OCI-LY1 (cell line): ENCODE results near the gene FBP2.

Experiments used
- EZH2 ChIP-seq: fragments of 200-600 bp; sonication (generic), shearing (Covaris generic); IDR thresholded peaks from 2 replicates; pipeline ENCODE4 v1.8.0; 2017; ENCODE audit warnings: borderline replicate concordance, mixed run types, mild to moderate bottlenecking, antibody characterized with exemption, low read length, moderate library complexity, mixed read lengths
- TF ChIP-seq, protein P1 (sequence below): fragments of 200-600 bp; sonication (generic), shearing (Covaris generic); IDR thresholded peaks from 2 replicates; pipeline ENCODE4 v1.5.1; 2017; ENCODE audit warnings: mild to moderate bottlenecking, antibody characterized with exemption, low read length, moderate library complexity, mixed read lengths

DNA sequence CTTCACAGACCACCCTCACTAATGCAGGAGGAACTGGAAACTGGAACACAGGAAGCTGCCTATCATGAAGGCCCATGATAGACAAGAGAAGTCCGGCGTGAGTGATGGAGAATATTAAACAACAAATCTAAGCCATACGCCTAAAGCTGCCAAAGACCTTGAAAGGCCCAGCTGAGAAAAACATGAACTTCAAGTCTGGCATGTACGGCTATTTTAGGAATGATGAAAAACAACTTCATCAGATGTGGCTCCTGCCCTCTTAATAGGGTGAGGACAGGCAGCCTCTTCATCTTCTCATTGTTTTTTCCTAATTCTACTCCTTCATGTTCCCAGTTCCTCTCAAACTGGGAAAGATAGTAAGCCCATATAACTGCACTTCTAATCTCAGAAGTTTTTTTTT lies 25.4 kb upstream of the FBP2 start:
- no peak for TF ChIP-seq EZH2
- TF ChIP-seq, protein P1, sequence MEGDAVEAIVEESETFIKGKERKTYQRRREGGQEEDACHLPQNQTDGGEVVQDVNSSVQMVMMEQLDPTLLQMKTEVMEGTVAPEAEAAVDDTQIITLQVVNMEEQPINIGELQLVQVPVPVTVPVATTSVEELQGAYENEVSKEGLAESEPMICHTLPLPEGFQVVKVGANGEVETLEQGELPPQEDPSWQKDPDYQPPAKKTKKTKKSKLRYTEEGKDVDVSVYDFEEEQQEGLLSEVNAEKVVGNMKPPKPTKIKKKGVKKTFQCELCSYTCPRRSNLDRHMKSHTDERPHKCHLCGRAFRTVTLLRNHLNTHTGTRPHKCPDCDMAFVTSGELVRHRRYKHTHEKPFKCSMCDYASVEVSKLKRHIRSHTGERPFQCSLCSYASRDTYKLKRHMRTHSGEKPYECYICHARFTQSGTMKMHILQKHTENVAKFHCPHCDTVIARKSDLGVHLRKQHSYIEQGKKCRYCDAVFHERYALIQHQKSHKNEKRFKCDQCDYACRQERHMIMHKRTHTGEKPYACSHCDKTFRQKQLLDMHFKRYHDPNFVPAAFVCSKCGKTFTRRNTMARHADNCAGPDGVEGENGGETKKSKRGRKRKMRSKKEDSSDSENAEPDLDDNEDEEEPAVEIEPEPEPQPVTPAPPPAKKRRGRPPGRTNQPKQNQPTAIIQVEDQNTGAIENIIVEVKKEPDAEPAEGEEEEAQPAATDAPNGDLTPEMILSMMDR = no peak
